Hepatic stellate cell (primary cell): ENCODE measurements around the gene TPCN1.

Experiments
- DNase-seq: peaks from one replicate; pipeline ENCODE4 v3.0.0; 2011; ENCODE audit warnings: low spot score

Gene TPCN1

DNA sequence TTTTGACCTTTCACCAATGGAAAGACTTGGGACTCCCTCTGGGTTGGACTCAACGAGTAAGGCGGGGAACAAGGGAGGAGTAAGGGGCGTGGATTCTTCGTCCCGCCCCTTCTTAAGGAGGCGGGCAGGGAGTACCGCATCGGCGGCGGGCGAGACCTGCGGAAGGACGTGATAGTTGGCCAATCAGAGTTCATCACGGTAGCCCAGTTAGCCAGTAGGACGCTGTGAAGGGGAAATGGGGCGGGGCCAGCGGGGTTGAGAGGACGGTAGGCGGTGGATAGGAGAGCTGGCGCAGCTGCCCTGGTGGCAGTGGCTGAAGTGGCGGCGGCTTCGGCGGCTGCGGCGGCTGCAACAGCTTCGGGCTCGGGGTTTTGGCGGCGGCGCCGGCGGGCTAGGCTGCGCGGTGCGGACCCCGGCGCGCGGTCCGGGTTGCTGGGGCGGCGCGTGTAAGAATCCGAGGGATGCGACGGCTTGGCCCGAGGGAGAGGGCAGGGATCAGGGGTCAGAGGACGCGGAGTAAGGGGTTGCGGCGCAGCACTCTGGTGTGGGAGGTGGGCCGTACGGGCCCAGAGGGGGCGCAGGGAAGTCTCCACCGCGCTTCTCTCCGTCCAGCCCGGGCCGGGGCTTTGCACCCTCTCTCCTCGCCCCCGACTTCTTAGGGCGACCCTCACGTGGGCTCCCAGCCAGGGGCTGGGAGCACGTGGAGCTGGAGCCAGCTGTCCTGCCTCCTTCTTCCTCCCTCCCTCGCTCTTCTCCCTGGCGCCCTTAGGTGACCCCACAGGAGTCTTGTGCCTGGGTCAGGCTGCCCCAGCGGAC, at the start of gene TPCN1:
Gene TPCN1 (plus strand): TSS at position 284 of the 816 bp plus-strand sequence. CDS start 5,389 bp downstream, outside the sequence.
- peak; percentile 99 for DNase-seq

DNA sequence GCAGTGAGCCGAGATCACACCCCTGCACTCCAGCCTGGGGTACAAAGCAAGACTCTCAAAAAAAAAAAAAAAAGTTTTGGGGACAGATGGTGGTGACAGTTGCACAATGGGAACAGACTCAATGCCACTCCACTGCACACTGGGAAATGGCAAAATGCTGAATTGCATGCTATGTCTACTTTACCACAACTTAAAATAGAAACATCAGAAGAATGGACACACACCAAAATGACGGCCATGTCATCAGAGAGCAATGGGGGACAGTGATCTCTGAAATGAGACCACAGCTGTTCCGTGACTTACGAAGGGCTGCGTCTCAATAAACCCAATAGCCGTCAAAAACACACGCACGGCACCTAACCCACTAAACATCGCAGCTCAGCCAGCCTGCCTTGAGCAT, 49.7 kb upstream of the TPCN1 start:
- DNase-seq: no peak

DNA sequence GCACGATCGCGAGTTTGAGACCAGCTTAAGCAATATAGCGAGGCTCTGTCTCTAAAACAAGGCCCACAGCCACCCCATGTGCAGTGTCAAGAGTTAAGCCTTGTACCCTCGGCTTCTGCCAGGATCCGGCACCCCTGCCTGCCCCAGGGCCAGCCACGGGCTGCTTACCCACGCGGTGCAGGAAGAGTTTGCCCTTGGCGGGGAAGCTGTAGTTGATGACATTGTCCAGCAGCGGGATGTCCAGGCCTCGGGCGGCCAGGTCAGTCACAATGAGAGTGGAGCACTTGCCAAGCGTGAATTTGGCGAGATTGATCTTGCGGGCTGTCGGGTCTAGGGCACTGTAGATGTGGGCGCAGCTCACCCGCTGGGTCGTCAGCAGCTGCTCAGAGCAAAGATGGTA, 49.1 kb upstream of the TPCN1 start:
- no peak for DNase-seq

DNA sequence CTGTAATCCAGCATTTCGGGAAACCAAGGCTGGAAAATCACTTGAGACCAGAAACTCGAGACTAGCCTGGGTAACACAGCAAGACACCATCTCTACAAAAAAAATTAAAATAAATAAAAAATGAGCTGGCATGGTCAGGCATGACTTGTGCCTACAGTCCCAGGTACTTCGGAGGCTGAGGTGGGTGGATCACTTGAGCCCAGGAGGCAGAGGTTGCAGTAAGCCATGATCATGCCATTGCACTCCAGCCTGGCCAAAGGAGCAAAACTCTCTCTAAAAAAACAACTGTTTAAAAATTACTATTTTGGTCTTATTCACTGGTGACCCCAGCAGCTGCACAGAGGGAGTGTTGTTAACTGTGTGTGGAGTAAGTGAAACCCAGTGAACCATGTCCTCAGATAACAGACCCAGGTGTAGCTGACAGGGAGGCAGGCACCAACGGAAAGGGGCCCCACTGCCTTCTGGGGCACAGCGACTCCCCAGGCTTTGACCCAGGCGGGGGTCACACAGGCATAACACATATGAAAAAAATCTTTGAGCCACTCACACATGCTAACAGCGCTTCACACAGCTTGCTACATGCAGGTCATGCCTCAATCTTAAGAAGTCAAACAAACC, 48.1 kb upstream of the TPCN1 start:
- DNase-seq: no peak

DNA sequence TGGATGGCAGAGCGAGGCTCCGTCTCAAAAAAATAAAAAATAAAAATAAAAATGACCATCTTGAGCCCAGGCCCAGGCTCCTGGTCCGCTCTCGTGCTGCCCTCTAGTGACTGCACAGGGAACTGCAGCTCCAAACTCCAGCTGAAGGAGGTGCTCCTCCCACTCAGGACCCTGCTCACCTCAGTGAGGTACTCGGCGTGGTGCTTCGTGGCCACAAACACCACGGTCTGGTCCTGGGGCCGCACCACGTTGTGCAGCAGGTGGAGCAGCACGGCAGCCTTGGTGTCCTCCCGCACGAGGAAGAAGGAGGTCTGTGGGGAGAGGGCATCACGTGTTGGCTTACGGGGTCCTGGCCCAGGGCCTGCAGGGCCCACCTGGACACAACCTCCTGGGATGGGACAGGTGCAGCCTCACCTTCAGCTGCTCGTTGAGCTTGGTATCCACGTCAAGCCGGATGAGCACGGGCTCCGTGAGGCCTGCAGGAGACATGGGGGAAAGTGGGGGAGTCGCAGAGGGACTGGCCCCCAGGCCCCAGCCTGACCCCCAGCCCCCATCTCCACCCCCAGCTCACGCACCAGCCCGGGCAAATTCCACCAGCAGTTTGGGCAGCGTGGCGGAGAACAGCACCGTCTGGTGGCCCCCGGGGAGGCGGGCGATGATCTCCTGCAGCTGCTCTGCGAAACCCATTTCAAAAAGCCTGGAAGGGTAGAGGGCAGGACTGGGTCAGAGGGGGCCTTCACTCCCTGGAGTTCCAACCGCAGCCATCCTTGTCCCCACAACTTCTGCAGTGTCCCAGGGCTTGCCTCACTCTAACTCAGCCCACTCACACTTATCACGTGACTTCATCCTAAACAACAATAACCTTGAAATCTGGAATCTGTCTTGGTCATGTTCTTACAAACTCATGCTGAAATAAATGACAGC, 46.5 kb upstream of the TPCN1 start:
- peak; percentile 89 for DNase-seq

DNA sequence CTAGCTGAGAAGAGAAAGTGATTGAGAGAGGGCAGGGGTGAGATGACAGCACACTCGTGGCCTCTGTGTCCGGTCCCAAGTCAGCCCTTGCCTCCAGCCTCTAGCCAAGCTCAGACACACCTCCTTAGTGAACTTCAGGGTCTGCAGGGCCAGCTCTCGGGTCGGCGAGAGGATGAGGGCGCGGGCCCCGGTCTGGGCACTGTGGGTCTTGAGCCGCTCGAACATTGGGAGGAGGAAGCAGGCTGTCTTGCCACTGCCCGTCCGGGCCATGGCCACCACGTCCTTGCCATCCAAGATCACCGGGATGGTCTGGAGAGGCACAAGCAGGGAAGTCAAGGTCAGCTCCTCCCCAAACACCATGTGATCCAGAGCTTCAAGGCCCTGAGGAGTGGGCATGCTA, 42.2 kb upstream of the TPCN1 start:
- DNase-seq: no peak

DNA sequence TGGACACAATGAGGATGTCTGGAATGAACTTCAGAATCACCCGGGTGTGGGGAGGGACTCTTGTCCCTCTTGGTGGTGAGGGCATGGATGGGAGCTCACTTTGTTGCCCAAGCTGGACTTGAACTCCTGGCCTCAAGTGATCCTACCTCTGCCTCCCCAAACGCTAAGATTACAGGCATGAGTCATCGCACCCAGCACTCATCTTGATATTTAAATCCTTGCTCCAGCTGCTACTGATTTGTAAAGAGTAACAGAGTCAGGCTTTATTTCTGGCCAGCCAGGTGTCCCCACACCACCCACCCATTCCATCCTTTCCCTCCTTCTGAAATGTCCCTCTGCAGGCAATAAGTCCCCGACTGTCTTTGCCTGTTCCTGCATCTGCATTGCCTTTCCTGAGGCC, 40.9 kb upstream of the TPCN1 start:
- no peak for DNase-seq

DNA sequence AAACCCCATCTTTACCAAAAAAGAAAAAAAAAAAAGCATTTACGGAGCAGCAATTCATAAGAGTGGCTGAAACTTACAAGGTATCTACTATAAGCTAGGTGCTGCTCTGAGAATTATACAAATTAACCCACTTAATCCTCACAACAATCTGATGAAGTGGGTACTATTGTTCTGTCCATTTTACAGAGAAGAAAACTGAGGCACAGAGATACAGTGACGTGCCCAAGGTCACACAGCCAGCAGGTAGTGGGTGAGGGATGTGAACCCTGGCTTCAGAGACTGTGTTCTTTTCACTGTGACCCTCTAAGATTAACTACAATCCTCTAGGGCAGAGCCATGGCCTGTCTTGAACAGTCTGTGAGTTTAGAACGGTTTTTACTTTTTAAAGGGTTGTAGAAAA, 39.3 kb upstream of the TPCN1 start:
- DNase-seq: no peak

DNA sequence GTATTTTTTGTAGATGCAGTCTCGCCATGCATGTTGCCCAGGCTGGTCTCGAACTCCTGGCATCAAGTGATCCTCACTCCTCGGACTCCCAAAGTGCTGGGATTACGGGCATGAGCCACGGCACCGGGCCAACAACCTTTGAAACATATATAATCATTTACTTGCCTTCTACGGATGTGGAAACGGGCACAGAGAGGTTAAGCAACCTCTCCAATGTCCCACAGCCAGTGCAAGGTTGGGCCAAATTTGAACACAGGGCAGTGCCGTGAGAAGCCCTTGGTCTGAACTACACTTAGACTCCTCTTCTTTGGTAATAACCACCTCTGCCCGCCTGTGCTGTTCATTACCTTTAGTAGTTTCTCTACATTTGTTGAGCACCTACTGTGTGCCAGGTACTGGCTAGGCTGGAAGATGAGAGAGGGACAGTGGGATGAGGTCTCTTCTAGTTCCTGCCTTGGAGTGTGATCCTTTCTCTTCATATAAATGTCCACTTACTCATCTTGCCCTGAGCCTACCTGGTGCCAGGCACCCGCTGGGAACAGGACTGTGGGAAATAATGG, 38.2 kb upstream of the TPCN1 start:
- DNase-seq: no peak

DNA sequence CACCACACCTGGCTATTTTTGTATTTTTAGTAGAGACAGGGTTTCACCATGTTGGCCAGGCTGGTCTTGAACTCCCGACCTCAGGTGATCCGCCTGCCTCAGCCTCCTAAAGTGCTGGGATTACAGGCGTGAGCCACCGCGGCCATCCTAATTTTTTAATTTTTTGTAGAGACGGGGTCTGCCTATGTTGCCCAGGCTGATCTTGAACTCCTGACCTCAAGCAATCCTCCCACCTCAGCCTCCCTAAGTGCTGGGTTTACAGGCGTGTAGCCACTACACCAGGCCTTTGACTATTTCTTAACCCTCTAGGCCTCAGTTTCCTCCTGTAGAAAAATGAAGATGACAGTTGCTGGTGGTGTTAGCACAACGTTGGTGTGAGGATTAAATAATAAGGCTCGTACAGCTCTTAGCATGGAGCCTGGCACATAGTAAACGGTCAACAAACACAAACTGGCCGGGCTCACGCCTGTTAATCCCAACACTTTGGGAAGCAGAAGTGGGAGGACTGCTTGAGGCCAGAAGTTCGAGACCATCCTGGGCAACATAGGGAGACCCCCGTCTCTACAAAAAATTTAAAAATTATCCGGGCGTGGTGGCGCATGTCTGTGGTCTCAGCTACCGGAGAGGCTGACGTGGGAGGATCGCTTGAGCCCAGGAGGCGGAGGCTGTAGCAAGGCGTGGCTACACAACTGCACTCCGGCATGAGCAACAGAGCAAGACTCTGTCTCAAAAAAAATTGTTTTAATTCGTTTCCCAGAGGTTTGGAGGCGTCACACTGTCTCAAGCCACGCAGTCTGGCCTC, 37.0 kb upstream of the TPCN1 start:
- DNase-seq: no peak

DNA sequence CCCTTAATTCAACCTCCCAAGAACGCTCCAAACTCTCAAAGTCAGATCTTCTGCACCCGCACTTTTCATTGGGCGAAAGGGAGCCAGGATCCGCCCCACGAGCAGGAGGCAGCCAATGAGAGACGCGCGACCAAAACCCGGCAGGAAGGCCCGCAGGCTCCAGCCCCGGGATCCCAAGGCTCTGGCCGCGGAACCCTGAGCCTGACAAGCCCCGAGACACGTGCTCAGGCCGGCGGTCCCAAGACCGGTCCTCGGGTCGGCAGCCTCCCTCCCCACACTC, 36.4 kb upstream of the TPCN1 start:
- DNase-seq: peak; percentile 96

DNA sequence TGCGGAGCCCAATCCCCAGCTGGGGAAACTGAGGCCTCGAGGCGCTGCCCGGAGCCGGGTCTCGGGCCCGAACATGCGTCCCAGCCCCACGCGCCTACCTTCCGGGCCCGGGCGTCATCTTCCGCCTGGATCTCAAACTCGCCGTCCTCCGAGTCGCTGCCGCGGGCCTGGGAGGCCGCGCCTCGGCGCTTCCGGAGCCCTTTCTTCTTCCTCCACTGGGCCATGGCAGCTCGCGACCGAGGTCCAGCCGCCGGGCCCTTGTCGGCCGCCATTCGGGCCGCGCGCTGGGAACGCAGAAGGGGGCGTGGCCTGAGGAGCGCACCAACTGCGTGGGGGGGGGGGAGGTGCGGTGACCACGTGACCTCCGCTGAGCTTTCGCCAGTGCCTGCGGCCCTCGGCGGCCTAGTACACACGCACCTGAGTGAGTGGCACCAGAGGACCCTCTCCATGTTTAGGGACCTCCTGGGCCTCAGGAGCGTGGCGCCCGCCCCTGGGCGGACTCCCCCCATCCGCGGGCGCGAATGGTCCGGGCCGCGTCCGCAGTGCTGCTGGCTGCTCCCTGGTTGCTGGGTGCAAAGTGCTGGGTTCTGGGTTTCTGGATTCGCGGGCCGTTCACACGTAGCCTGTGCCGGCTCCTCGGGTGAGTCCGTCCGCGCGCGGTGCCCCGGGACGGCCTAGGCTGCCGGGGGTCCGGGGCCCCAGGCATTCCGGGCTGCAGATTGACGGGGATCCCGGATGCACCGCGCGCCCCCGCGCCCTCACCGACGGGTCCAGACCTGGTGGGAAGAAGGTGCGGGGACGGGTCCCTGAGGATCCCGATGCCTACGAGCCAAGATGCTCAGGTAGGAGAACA, 35.9 kb upstream of the TPCN1 start, which contains the start of the genes DDX54 and RITA1:
Gene DDX54 (minus strand): TSS at position 299 of the 853 bp plus-strand sequence. CDS start 27 bp downstream, at position 272.
Gene RITA1 (plus strand): TSS at position 542 of the 853 bp plus-strand sequence. CDS start 1,026 bp downstream, outside the sequence.
- DNase-seq: peak; percentile 80

DNA sequence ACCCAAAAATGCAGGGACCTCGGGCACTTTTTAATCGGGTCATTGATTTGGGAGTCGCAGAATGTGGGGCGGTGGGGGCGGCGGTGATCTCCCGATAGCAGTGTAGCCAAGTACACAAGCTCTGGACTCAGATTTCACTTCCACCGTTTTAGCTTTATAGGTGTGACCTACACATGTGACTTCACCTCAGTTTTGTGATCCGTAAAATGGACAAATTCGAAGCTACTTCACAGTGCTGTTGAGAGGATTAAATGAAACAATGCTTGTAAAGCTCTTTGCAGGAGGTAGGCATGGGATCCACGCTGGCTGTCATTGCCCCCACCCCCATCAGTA, 35.3 kb upstream of the TPCN1 start:
- DNase-seq: no peak

DNA sequence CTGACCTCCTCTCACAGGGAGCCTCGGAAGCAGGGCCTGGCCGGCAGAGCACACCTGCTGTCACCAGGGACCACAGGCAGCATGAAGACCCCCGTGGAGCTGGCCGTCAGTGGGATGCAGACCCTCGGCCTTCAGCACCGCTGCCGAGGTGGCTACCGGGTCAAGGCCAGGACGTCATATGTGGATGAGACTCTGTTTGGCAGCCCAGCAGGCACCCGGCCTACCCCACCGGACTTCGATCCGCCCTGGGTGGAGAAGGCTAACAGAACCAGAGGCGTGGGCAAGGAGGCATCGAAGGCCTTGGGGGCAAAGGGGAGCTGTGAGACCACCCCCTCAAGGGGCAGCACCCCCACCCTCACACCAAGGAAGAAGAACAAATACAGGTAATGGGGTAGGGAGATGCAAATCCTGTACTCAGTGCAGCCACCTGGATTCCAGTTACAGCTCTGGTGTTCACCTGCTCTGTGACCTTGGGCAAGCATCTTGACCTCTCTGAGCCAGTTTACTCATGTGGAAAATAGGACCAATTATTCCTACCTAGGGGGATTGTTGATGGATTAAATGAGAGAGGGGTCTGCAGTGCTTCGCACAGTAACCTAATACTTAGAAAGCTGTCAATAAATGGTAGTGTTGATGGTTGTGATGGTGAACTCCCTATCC, 34.5 kb upstream of the TPCN1 start:
- no peak for DNase-seq

DNA sequence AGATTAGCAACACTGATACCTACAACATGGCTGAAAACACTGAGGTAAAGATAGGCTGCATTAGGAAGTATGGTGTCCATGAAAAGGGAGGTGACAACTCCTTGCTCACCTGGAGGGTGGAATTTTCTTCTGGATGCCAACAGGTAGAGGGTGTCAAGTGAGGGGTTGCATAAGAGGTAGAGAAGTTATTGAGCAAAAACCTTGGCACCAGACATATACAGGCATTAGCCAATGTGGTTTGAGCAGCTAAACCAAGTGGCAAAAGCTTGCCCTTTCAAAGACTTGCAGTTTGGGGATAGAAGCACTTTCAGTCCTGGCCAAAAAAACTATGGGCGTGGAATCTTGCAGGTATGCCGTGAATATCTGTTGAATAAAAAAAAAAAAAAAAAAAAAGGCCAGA, 31.9 kb upstream of the TPCN1 start:
- DNase-seq: no peak

DNA sequence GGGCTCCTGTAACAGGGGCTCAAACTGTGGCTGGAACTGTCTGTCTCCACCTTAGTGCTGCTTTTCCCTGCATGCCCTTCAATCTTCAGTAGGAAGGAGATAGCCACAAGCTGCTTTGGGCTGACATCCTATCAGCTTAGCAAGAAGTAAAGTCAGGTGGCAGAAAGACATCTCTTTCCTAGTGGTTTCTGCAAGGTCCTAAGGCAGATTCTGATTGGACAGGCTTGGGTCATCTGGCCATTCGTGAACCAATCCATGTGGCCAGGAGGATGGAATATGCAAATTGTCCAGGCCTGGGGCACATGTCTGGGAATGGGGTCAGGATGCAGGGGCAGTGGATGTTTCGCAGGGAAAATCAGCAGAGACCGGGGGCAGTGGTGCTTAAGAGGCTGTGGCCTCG, 30.5 kb upstream of the TPCN1 start:
- peak; percentile 40 for DNase-seq

DNA sequence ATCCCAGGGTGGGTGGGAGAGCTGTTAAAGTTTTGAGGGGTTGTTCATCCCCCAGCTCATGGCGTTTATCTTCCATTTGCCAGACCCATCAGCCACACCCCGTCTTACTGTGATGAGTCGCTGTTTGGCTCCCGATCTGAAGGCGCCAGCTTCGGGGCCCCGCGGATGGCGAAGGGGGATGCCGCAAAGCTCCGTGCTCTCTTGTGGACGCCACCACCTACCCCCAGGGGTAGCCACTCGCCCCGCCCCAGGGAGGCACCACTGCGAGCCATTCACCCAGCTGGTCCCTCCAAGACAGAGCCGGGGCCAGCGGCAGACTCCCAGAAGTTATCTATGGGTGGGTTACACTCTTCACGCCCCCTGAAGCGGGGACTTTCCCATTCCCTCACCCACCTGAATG, 30.0 kb upstream of the TPCN1 start:
- no peak for DNase-seq

DNA sequence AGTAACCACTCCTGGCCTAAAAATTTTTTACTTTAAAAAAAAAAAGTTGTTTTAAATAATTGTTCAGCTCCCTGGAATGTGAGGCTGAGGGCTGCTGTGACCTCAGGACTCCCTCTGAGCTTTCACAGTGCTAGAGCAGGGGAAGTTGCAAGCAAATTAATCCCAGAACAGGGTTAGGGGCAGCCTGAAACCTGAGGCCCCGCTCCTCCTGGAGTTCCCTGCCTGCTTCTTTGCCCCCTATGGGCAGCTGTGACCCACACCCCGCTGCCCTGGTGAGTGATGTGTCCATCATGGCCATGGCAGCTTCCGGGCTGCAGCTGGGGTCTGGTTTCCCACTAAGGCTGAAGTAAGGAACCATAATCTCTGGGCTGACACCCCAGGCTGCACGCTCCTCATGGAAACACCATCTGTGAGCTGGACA, 26.3 kb upstream of the TPCN1 start:
- peak; percentile 81 for DNase-seq

DNA sequence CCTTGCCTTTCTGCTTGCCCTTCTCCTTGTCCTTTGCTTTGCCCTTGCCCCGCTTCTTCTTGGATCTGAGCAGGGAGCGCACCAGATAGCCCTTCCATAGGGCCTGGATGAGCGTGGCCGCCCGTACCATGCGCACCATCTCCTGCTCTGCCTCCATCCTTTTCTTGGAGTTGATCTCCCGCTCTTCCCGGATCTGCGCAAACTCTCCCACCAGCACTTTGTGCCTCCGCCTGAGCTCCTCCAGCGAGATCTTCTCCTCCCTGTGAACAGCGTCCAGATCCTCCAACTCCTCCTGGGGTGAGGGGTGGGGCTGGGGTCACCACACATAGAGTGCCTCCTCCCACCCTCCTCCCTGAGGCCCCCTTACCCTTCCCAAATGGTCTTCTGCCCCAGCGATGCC, 25.7 kb upstream of the TPCN1 start:
- DNase-seq: no peak

DNA sequence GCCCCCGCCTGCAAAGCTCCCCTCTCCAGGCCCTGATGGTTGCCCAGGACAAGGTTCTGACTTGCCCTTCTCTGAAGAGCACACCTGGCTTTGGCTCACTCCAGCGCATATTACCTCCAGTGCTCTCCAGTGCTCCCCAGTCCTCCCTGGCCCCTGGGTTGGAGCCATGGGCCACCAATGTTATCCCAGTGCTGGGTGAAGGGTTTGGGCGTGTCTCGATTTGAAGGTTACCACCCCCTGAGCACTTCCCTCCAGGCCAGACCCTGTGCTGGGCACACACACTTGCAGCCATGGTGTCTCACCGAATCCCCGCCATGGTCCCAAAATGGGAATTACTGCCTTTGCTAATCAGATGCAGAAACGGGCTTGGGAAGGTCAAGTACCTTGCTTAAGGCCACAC, 24.7 kb upstream of the TPCN1 start:
- no peak for DNase-seq
